Activated naive CD4-positive, alpha-beta T cell treated with anti-CD3 and anti-CD28 coated beads for 36 hours (primary cell): ENCODE data around the gene SURF6. TPM values are rescaled to one million over a fixed set of nuclear protein-coding genes. Genes with fewer than 3 reads are reported as not detected.
A peak's percentile ranks its signal among the peaks of the same experiment; 100 is the strongest.

Source experiments
- CTCF ChIA-PET: fragments of 350-600 bp; sonication (Branson Sonifier 250); formaldehyde crosslinking; loops from one replicate; lab custom pipeline; 2021; ENCODE audit warnings: antibody characterized with exemption; lab: Charles Lee
- DNase-seq: peaks from one replicate; pipeline ENCODE4 v3.0.0-alpha.2; 2020
- H3K27ac Mint-ChIP-seq: one replicate; pipeline ENCODE4 v1.8.0; 2021; ENCODE audit warnings: mild to moderate bottlenecking, mixed read lengths
- H3K27me3 Mint-ChIP-seq: one replicate; pipeline ENCODE4 v1.8.0; 2021; ENCODE audit warnings: low read depth, mixed read lengths
- H3K36me3 Mint-ChIP-seq: one replicate; pipeline ENCODE4 v1.8.0; 2021; ENCODE audit warnings: low read depth, mixed read lengths
- H3K4me1 Mint-ChIP-seq: one replicate; pipeline ENCODE4 v1.8.0; 2021; ENCODE audit warnings: low read depth, mixed read lengths
- H3K4me3 Mint-ChIP-seq: one replicate; pipeline ENCODE4 v1.8.0; 2021; ENCODE audit warnings: mild to moderate bottlenecking, moderate library complexity, mixed read lengths
- H3K9me3 Mint-ChIP-seq: one replicate; pipeline ENCODE4 v1.8.0; 2021; ENCODE audit warnings: mixed read lengths
- intact Hi-C: fragments of 100-400 bp; cut with micrococcal nuclease; formaldehyde crosslinking; loops from one replicate; pipeline ENCODE4 v1.15.1; 2023
- total RNA-seq, 2 experiments: library from RNA; stranded (reverse); gene quantifications; one replicate each; pipeline ENCODE4 v1.2.3, GENCODE V29; 2021

SURF6 gene
- total RNA-seq, 2 experiments from 2014 or later = 13.6 to 13.8 TPM

- CTCF ChIA-PET = interaction anchor here (0.7 to 1.0 kb wide), 4 partner anchors 8 to 46 kb away, joined by 3 to 4 read pairs (median 3); partner anchors contain the start of gene SURF1
- H3K9me3 Mint-ChIP-seq = no peaks in the 10 kb centered on the region
- intact Hi-C loops = loop anchor here (1.0 kb wide), 1 partner anchor 40 kb away; the partner anchor contains the start of gene SURF6
- peaks cover 38% of the 10 kb centered on the region for H3K36me3 Mint-ChIP-seq
- DNase-seq = peak; percentile 96
- H3K27ac Mint-ChIP-seq = peak within 1 kb of the TSS; percentile 97
- H3K4me1 Mint-ChIP-seq = peaks cover 33% of the 10 kb centered on the region
- peak within 1 kb of the TSS; percentile 98 for H3K4me3 Mint-ChIP-seq
- no peaks in the 10 kb centered on the region for H3K27me3 Mint-ChIP-seq
Measured at GRCh38 chr9:133375724-133376654, 40.0 kb upstream of the SURF6 start, which contains the start of the genes STKLD1 and SURF4. TSS of gene STKLD1 (plus strand) at chr9:133376366. CDS start at chr9:133376474, 108 bp downstream. TSS of gene SURF4 (minus strand) at chr9:133376060. CDS start at chr9:133375969, 91 bp downstream.

GRCh38 chr9:133375116-133375723, 39.2 kb upstream of the SURF6 start:
- peak overlapping the region; percentile 97 for H3K27ac Mint-ChIP-seq
- H3K27me3 Mint-ChIP-seq = no peaks in the 10 kb centered on the region
- H3K4me1 Mint-ChIP-seq = peaks cover 40% of the 10 kb centered on the region
- intact Hi-C loops = no loop called here
- no peaks in the 10 kb centered on the region for H3K9me3 Mint-ChIP-seq
- DNase-seq = peak; percentile 39
- H3K36me3 Mint-ChIP-seq = peaks cover 45% of the 10 kb centered on the region
- H3K4me3 Mint-ChIP-seq = peak overlapping the region; percentile 98
- CTCF ChIA-PET = interaction anchor here (0.9 to 1.0 kb wide), 2 partner anchors 20 to 45 kb away, joined by 3 to 4 read pairs; no protein-coding TSS in a partner anchor

GRCh38 chr9:133374612-133375115, 38.7 kb upstream of the SURF6 start:
- H3K9me3 Mint-ChIP-seq = no peaks in the 10 kb centered on the region
- intact Hi-C loops = loop anchor here (5.0 kb wide), 3 partner anchors 242 to 1022 kb away; partner anchors contain the start of genes BRD3 and SETX
- H3K4me1 Mint-ChIP-seq = peaks cover 46% of the 10 kb centered on the region
- H3K27ac Mint-ChIP-seq = peak overlapping the region; percentile 97
- H3K4me3 Mint-ChIP-seq = peak overlapping the region; percentile 98
- peak; percentile 62 for DNase-seq
- H3K27me3 Mint-ChIP-seq = no peaks in the 10 kb centered on the region
- CTCF ChIA-PET = interaction anchor here (0.6 to 4.7 kb wide), 4 partner anchors 17 to 405 kb away, joined by 3 to 48 read pairs (median 4); partner anchors contain the start of genes SURF1 and SURF2
- H3K36me3 Mint-ChIP-seq = peaks cover 51% of the 10 kb centered on the region

- Mint-ChIP-seq H3K9me3 (no peaks in the 10 kb centered on the region), H3K4me1 (peaks cover 64% of the 10 kb centered on the region), H3K27me3 (no peaks in the 10 kb centered on the region), H3K4me3 (peak overlapping the region; percentile 75), H3K36me3 (peaks cover 65% of the 10 kb centered on the region), H3K27ac (peak overlapping the region; percentile 97)
- no peak for DNase-seq
- intact Hi-C loops = loop anchor here (5.0 kb wide), 3 partner anchors 240 to 1020 kb away; partner anchors contain the start of genes BRD3 and SETX
- CTCF ChIA-PET = interaction anchor here (0.9 to 4.7 kb wide), 4 partner anchors 15 to 115 kb away, joined by 3 to 48 read pairs (median 10); partner anchors contain the start of genes SURF1 and SURF2
Measured at GRCh38 chr9:133372144-133372543, 36.2 kb upstream of the SURF6 start.

DNA sequence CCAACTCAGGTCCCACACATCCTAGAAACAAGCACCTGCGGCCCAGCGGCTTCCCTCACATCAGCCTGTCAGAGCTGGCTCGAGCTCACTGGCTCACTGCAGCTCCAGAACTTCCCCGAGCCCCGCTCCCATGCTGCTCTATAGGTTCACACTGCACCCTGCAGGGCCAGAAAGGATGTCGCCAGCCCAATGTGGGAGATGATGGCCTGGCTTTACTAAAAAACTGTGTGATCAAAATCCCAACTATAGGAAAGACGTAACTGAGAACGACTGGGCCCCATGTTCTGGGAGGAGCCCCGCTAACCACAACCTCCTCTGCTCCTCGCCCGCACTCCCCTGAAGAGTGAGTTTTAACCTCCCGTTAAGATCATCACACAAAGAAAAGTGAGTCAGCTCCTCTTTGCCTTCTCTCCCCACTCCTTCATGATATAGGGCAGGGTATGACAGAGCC, 35.3 kb upstream of the SURF6 start:
- peak overlapping the region; percentile 97 for H3K27ac Mint-ChIP-seq
- peaks cover 64% of the 10 kb centered on the region for H3K4me1 Mint-ChIP-seq
- peak; percentile 94 for DNase-seq
- CTCF ChIA-PET = interaction anchor here (0.7 to 4.7 kb wide), 9 partner anchors 11 to 340 kb away, joined by 3 to 48 read pairs (median 4); partner anchors contain the start of genes GTF3C5, MED22, RPL7A and SURF1
- H3K36me3 Mint-ChIP-seq = peaks cover 72% of the 10 kb centered on the region
- peak overlapping the region; percentile 75 for H3K4me3 Mint-ChIP-seq
- no peaks in the 10 kb centered on the region for H3K27me3 Mint-ChIP-seq
- intact Hi-C loops = loop anchor here (1.0 to 5.0 kb wide), 7 partner anchors 15 to 1019 kb away; partner anchors contain the start of genes BRD3, MED22, REXO4 and RPL7A
- no peaks in the 10 kb centered on the region for H3K9me3 Mint-ChIP-seq

DNA sequence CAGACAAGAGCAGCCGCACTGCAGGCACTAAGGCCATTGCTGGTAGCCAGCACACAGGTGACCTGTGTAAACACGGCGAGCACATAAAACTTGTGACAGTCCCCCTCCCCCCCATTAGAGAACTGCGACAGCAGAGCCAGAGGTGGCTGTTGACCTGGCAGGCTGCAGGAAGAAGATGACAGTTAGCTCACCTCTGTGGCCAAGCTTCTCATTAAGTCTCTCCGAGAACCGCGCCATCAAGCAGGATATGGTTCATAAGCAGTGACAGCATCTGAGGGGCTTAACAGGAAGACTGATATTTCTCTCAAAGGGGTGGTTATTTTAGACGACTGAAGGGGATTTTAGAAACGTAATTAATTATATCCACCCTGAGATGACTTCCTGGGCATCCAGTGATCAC, 34.7 kb upstream of the SURF6 start:
- no peaks in the 10 kb centered on the region for H3K27me3 Mint-ChIP-seq
- intact Hi-C loops = loop anchor here (1.0 to 5.0 kb wide), 7 partner anchors 14 to 1018 kb away; partner anchors contain the start of genes BRD3, MED22, REXO4 and RPL7A
- peaks cover 67% of the 10 kb centered on the region for H3K4me1 Mint-ChIP-seq
- CTCF ChIA-PET = interaction anchor here (0.7 to 4.7 kb wide), 8 partner anchors 10 to 340 kb away, joined by 3 to 48 read pairs (median 4); partner anchors contain the start of genes GTF3C5, MED22, RPL7A and SURF1
- peak overlapping the region; percentile 97 for H3K27ac Mint-ChIP-seq
- H3K4me3 Mint-ChIP-seq = peak overlapping the region; percentile 75
- no peaks in the 10 kb centered on the region for H3K9me3 Mint-ChIP-seq
- DNase-seq = peak; percentile 82
- H3K36me3 Mint-ChIP-seq = peaks cover 78% of the 10 kb centered on the region

- H3K4me3 Mint-ChIP-seq = peak overlapping the region; percentile 75
- CTCF ChIA-PET = interaction anchor here (2.4 to 4.7 kb wide), 2 partner anchors 13 to 19 kb away, joined by 16 to 48 read pairs; partner anchors contain the start of genes SURF1 and SURF2
- intact Hi-C loops = loop anchor here (2.0 to 5.0 kb wide), 4 partner anchors 49 to 1018 kb away; partner anchors contain the start of genes BRD3, REXO4 and SETX
- H3K9me3 Mint-ChIP-seq = no peaks in the 10 kb centered on the region
- no peak for DNase-seq
- peaks cover 83% of the 10 kb centered on the region for H3K36me3 Mint-ChIP-seq
- peaks cover 67% of the 10 kb centered on the region for H3K4me1 Mint-ChIP-seq
- H3K27me3 Mint-ChIP-seq = no peaks in the 10 kb centered on the region
- peak overlapping the region; percentile 97 for H3K27ac Mint-ChIP-seq
Measured at GRCh38 chr9:133369933-133370332, 33.9 kb upstream of the SURF6 start.

DNA sequence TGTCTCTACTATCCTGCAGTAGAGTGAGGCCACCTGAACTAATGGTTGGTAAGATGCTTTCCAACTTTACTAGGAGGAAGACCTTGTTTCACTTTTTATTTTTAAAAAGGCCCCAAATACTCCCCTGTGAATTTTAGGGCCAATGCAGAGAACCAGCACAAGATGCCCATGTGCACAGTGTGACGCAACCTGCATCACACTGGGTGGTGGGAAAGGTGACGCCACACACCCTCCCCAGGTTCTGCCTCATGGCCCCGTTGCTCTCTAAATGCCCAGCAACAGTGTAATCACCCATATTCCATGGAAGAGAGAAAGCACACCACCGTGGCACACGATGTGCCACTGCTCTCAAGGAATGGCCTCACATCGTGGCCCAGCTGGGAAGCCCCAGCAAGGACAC, 33.4 kb upstream of the SURF6 start:
- peak overlapping the region; percentile 75 for H3K4me3 Mint-ChIP-seq
- H3K27ac Mint-ChIP-seq = peak overlapping the region; percentile 97
- intact Hi-C loops = no loop called here
- CTCF ChIA-PET = interaction anchor here (1.5 to 2.4 kb wide), 2 partner anchors 7 to 18 kb away, joined by 3 to 16 read pairs; no protein-coding TSS in a partner anchor
- H3K36me3 Mint-ChIP-seq = peaks cover 82% of the 10 kb centered on the region
- H3K9me3 Mint-ChIP-seq = no peaks in the 10 kb centered on the region
- H3K4me1 Mint-ChIP-seq = peaks cover 65% of the 10 kb centered on the region
- H3K27me3 Mint-ChIP-seq = no peaks in the 10 kb centered on the region
- DNase-seq = no peak

GRCh38 chr9:133368249-133368881, 32.4 kb upstream of the SURF6 start:
- intact Hi-C loops = no loop called here
- Mint-ChIP-seq H3K27ac (peak overlapping the region; percentile 97), H3K27me3 (no peaks in the 10 kb centered on the region), H3K4me3 (peak overlapping the region; percentile 75), H3K36me3 (peaks cover 85% of the 10 kb centered on the region), H3K4me1 (peaks cover 60% of the 10 kb centered on the region), H3K9me3 (no peaks in the 10 kb centered on the region)
- CTCF ChIA-PET = interaction anchor here (0.7 to 1.5 kb wide), 2 partner anchors 8 to 18 kb away, joined by 3 read pairs; no protein-coding TSS in a partner anchor
- DNase-seq = no peak

GRCh38 chr9:133367778-133368177, 31.8 kb upstream of the SURF6 start:
- DNase-seq = no peak
- Mint-ChIP-seq H3K4me1 (peaks cover 56% of the 10 kb centered on the region), H3K9me3 (no peaks in the 10 kb centered on the region), H3K36me3 (peaks cover 83% of the 10 kb centered on the region), H3K4me3 (no peak overlapping the region), H3K27ac (no peak overlapping the region), H3K27me3 (no peaks in the 10 kb centered on the region)
- CTCF ChIA-PET = interaction anchor here (1.5 kb wide), 1 partner anchor 9 kb away, joined by 3 read pairs; no protein-coding TSS in a partner anchor
- intact Hi-C loops = no loop called here
